ENCODE measurements around the gene PLTP. TPM values are rescaled to one million over a fixed set of nuclear protein-coding genes. Genes with fewer than 3 reads are reported as not detected.
A peak's percentile ranks its signal among the peaks of the same experiment; 100 is the strongest.

The PLTP gene
- total and polyA plus RNA-seq, 8 donors = 35.5 to 158 (median 85.4) TPM

GRCh38 chr20:45947110-45947866 lies 35.3 kb upstream of the PLTP start:
- Histone ChIP-seq H3K27me3 (no peaks in the 10 kb centered on the region), H3K9me3 (no peaks in the 10 kb centered on the region), H3K27ac (peak overlapping the region in 3 of 4 donors; percentile 62 to 80 (median 77)), H3K4me1 (peaks cover 18 to 32% (median 26%) of the 10 kb centered on the region in 3 donors), H3K4me3 (no peak overlapping the region), H3K36me3 (peaks cover 2 to 56% (median 34%) of the 10 kb centered on the region in 3 donors)
- ATAC-seq = no peak
- 87 to 90% methylated on average over 28 to 29 of the region's 29 CpGs for WGBS, 2 donors
- peak in 1 of 6 donors; percentile 79 for DNase-seq
- FAIRE-seq = no peak
- no peak for TF ChIP-seq CTCF (IDR thresholded peaks at IDR 0.05)
- intact Hi-C loops (cut with DNase I) = no loop called here

- no peak for TF ChIP-seq CTCF (IDR thresholded peaks at IDR 0.05)
- intact Hi-C loops (cut with DNase I) = no loop called here
- FAIRE-seq = no peak
- peak; percentile 74 to 87 (median 82) for ATAC-seq
- H3K4me1 ChIP-seq = peaks cover 18 to 32% (median 26%) of the 10 kb centered on the region in 3 donors
- no peaks in the 10 kb centered on the region for H3K9me3 ChIP-seq
- H3K36me3 ChIP-seq = peaks cover 2 to 49% (median 34%) of the 10 kb centered on the region in 3 donors
- DNase-seq = peak in 5 of 6 donors; percentile 80 to 87 (median 84)
- peak overlapping the region; percentile 46 to 80 (median 70) for H3K27ac ChIP-seq
- H3K27me3 ChIP-seq = no peaks in the 10 kb centered on the region
- WGBS, 2 donors = 58 to 65% methylated on average over 20 of the region's 20 CpGs
- H3K4me3 ChIP-seq = no peak overlapping the region
Measured at GRCh38 chr20:45946149-45946970, 34.4 kb upstream of the PLTP start.

GRCh38 chr20:45945678-45946148 lies 33.8 kb upstream of the PLTP start:
- FAIRE-seq = no peak
- 66 to 67% methylated on average over 13 of the region's 13 CpGs for WGBS, 2 donors
- H3K4me1 ChIP-seq = peaks cover 18 to 32% (median 26%) of the 10 kb centered on the region in 3 donors
- peak overlapping the region; percentile 39 to 80 (median 70) for H3K27ac ChIP-seq
- intact Hi-C loops (cut with DNase I) = no loop called here
- peaks cover 2 to 55% (median 40%) of the 10 kb centered on the region in 3 donors for H3K36me3 ChIP-seq
- no peaks in the 10 kb centered on the region for H3K9me3 ChIP-seq
- TF ChIP-seq CTCF (IDR thresholded peaks at IDR 0.05) = no peak
- DNase-seq = peak in 3 of 6 donors; percentile 43 to 76 (median 53)
- no peaks in the 10 kb centered on the region for H3K27me3 ChIP-seq
- peak; percentile 6 to 19 (median 14) for ATAC-seq
- no peak overlapping the region for H3K4me3 ChIP-seq

GRCh38 chr20:45944965-45945677 lies 33.2 kb upstream of the PLTP start:
- ATAC-seq (peak; percentile 25 to 58 (median 43)), DNase-seq (peak in 4 of 6 donors; percentile 48 to 65 (median 59)), FAIRE-seq (no peak)
- Histone ChIP-seq H3K27ac (peak overlapping the region; percentile 42 to 80 (median 70)), H3K9me3 (no peaks in the 10 kb centered on the region), H3K36me3 (peaks cover 6 to 56% (median 46%) of the 10 kb centered on the region in 3 donors), H3K4me1 (peaks cover 18 to 32% (median 26%) of the 10 kb centered on the region in 3 donors), H3K4me3 (no peak overlapping the region), H3K27me3 (no peaks in the 10 kb centered on the region)
- intact Hi-C loops (cut with DNase I) = no loop called here
- 41 to 51% methylated on average over 19 of the region's 19 CpGs for WGBS, 2 donors
- TF ChIP-seq CTCF (IDR thresholded peaks at IDR 0.05) = no peak
